GM19463 (cell line): ENCODE results near the gene TTYH2.

Experiments used
- ATAC-seq: cut with Tn5 transposase; IDR thresholded peaks from one replicate; pipeline ENCODE4 v1.9.1; 2021; ENCODE audit warnings: mild to moderate bottlenecking, moderate library complexity; ENCODE audit not compliant: unreplicated experiment

The TTYH2 gene

GRCh38 chr17:74213861-74214391 lies 555 bp downstream of the TTYH2 start:
- no peak for ATAC-seq

DNA sequence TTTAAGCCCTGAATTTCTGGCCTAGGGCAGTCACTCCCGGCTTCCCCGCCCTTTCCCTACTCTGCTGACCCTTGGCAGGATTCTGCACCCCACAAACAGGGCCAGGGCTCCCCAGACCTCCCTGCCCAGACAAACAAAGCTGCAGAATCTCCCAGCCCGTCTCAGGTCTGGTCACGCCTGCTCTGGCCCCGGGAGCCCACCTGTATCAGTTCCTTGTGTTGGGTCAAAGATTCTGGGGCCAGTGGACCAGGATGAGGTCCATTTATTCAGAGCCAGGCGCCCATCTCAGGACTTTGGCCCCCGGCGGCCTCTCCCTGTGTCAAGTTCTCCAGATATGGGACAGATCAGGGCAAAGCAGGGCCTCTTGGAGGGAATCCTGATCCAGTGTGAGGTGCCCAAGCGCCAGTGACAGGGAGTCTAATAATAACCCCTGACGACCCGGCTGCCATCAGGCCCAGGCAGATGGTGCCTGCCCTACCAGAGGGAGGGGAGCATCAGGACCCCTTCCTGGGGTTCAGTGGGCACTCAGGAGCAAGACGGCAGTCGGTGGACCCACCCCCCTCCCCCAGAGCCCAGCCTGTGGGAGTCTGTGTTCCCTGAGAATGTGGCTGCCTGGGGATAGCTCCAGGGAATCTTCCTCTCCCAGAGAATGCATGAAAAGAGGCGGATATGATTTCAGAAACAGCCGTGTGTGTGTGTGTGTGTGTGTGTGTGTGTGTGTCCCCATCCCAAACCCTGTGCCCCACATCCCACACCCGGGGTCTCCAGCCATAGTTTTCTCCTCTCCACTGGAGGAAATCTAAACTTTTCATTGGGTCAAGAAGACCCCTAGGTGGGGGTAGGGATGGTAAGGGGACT lies 1.3 kb downstream of the TTYH2 start:
- ATAC-seq: no peak

- ATAC-seq: no peak
These were observed 2.0 kb downstream of the TTYH2 start for GRCh38 chr17:74215342-74215727.

- no peak for ATAC-seq
These were observed 3.1 kb downstream of the TTYH2 start for GRCh38 chr17:74216505-74216904.

DNA sequence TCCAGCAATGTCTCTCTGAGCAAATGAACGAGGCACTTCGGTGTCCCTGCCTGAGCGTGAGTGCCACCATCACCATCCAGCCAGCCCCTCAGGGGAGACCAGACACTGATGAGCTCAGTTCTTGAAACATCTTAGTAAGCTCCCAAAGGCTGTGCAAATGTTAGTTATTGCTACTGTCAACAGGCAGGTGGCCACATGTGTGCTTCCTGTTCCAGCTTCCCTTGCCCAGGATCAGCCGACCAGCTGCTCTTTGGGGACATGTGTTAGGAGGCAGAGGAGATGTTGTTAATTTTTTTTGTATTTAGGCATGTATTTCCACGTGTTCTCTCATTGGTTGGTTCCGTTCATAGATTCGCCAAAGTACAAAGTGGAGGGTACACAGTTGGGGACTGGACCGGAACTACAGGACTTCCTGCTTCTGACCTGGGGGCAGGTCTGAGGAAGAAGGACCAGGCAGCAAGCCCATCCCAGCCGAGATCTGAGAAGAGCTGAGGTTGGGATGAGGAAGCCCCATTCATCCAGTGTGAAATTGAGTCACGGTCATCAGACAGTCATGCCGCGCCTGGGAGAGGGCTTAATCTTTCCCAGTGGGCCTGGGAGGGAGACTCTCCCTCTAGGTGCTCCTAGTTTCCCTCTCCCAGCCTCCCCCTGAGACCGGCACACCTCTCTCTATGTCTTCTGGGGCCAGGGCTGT lies 3.8 kb downstream of the TTYH2 start:
- no peak for ATAC-seq

DNA sequence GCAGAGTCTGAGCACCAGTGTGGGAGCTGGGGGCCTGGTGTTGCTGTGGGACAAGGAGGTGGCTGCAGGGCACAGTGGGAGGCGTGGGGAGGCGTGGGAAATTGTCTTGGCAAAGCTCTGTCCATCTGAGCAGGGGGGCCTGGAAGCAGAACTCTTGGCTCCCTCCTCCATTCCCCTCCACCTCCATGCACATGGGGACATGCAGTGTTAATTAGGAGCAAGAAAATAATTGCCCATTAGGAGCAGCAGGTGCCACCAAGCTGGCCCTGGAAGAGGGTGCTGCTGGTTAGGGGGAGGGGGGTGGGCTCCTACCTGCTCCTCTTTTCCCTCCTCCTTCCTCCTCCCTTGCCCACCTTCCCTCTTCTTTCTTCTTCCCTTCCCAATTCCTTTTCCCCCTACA lies 4.5 kb downstream of the TTYH2 start:
- ATAC-seq: no peak

DNA sequence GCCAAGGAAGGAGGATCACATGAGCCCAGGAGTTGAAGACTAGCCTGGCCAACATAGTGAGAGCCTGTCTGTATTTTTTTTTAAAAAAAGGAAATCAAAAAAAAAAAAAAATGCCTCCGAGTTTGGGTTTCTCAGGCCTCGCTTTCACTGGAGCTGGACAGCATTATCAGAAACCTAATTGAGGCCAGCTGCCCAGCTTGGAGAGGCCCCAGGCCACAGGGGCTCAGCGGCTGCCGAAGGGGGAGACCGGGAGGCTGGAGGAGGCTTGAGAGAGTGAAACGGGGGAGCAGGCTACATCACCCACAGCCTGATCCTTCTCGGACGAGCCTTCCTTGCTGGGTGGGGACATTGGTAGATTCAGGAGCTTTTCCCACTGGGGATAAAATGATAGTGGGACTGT lies 5.1 kb downstream of the TTYH2 start:
- ATAC-seq: no peak

GRCh38 chr17:74219576-74220133 lies 6.3 kb downstream of the TTYH2 start:
- ATAC-seq: no peak

DNA sequence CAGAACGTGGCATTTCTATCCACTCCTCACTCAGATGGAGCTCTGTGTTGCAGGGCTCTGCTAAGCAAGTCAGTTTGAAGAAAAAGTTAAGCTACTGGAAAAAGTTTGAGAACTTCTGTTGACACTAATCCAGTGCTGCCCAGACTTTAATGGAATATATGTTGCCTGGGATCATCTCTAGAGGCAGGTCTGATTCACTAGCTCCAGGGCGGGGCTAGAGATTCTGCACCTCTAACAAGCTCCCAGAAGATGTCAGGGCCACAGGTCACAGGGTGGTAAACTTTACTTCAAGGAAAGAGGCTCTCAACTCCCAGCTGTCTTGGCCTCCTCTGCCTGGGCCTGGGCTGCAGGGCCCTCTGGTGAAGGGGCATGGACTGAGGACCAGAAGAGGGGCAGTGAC lies 6.8 kb downstream of the TTYH2 start:
- ATAC-seq: no peak

DNA sequence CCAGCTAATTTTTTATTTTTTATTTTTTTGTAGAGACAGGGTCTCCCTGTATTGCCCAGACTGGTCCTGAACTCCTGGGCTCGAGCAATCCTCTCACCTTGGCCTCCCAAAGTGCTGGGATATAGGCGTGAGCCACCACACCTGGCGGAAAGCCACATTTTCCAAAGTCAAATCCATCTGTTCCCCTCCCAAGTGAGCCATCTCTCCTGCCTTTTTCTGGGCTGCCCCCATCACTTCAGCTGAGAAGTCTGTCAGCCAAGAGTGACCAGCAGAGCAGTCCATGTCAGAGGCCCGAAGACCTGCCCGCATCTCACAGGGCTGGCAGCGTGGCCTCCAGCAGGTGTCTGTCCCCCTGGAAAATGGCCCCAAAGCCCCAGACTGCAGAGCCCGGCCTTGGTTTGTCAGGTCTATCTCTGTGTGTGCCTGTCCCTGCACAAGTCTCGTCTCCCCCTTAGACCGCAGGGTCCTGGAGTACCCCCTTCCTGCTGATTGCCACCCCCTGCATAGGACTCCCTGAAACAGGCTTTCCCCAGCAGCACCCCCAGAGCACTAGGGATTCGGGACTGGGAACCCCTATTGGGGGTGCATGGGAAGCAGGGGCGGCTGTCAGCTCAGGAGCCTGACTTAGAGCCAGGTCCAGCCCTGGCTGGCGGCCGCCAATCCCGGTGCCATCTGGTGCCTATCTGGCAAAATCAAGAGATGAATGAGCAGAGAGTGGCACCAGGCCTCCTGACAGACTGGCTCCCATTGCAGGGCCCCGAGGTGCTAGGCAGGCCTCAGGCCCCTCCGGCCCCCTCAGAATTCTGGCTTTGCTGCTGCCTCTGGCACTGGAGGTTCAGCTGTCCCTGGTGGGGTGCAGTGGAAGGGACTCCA lies 7.8 kb downstream of the TTYH2 start:
- no peak for ATAC-seq

DNA sequence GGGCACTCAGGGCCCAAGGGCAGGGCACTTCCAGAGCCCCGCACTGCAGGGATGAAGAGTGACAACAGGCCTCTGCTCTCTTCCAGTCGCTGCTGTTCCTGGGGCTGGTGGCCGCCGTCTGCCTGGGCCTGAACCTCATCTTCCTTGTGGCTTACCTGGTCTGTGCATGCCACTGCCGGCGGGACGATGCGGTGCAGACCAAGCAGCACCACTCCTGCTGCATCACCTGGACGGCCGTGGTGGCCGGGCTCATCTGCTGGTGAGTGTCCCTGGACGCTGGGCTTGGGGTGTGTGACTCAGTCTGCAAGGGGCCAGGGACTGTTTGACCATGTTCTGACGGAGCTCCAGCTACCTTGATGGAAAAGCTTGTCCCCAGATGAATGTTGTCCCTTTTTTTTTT lies 9.0 kb downstream of the TTYH2 start:
- ATAC-seq: no peak

GRCh38 chr17:74223901-74224300 lies 10.5 kb downstream of the TTYH2 start:
- ATAC-seq: no peak

DNA sequence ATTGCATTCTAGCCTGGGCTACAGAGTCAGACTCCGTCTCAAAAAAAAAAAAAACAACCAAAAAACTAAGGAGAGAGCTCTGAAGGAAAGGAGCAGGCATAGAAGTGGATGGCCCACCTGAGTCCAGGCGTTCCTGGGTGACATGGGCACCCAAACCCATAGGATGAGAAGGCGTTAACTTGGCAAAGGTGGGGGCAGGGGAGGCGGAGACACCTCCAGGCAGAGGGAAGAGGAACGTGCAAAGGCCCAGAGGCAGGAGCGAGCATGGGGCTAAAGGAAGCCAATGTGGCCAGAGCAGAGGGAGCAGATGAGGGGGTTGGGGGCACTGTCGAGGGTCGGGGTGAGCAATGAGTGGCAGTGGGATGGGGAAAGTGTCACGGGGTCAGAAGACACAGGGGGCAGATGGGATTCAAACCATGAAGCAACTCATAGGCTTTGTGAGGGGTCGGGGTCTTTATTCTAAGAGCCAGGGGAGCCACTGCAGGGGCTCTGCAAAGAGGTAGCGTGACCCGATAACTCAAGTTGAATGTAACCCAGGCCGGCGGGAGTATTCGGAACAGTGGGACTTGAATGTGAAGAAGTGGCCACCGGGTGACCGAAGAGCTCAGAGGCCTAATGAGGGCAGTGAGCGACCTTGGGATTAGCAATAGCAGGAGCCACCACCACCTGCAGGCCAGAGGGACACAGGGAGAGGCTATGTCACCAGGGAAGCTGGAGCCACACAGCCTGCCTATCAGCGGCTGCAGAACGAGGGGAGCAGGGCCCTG lies 11.8 kb downstream of the TTYH2 start:
- no peak for ATAC-seq

DNA sequence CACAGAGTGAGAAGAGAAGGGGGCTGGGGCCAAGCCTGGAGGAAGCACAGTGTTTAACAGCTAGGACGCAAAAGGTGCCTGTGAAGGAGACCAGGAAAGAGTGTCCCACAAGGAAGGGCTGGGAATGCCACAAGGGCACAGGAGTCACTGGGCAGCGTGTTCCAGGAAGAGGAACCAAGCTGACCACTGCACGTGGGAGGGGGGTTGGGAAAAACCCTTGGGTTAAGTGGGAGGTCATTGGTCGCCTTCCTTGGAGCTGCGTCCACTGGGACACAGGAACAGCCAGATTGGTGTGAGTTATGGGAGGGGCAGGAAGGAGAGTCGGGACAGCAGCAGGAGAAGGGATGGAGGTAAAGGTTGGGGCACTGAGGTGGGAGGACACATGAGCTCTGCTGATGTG lies 12.9 kb downstream of the TTYH2 start:
- ATAC-seq: no peak

- no peak for ATAC-seq
These were observed 14.1 kb downstream of the TTYH2 start for GRCh38 chr17:74227271-74228080.

DNA sequence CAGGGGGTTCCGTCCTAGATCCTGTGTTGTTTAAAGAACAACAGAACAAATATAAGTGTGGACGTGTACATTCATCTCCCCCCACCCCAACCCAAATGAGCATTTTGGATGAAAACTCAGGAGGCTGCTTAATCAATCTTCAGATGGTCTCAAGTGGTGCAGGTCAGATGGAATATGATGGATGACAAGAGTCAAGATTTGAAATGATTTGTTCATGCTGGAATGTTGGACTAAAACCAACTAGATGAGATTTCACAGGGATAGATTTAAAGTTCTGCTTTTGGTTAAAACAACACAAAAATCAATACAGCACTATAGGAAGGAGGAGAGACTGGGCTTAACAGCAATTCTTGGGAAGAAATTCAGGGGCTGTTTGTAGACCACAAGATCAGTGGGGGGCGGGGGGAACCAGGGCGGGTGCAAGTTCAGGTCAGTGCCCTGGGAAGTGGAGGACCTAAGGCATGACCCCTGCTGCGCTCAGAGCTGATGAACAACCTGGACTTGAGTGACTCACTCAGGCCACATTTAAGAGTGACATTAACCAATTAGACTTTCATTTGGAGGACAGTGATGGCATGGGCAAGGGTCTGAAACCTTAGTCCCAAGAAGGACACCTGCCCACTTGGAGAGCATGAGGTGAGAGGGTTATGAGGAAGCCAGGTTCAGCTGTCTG lies 15.1 kb downstream of the TTYH2 start:
- ATAC-seq: no peak

GRCh38 chr17:74230896-74231295 lies 17.5 kb downstream of the TTYH2 start:
- ATAC-seq: no peak

GRCh38 chr17:74231928-74232907 lies 18.8 kb downstream of the TTYH2 start:
- no peak for ATAC-seq
